Putamen (tissue), 1 donor: ENCODE data around the gene ATG4A.

ENCODE experiments used
- DNase-seq: peaks from one replicate; pipeline ENCODE4 v3.0.0-alpha.2; 2016; ENCODE audit warnings: low spot score

The ATG4A gene

DNA sequence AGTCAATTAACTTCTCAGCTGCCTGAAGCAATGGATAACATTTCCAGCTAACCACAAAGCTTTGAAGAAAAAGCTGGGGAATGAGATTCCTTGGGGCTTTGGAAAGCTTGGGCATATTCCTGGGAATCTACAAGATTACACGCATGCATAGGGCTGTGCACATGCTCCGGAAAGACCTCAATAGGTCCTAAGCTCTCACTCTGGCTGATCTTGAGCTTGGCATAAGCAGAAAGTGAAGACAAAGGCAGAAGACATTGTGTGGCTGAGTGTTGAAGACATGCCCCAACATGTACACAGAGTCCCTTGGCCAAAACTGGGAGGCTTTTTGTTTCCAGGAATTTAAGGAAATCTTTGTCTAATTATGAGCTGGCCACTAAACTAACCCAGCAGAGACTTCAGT is 31.2 kb downstream of the ATG4A start:
- DNase-seq = no peak

- DNase-seq = no peak
These were observed 32.2 kb downstream of the ATG4A start for GRCh38 chrX:108123591-108124366.

GRCh38 chrX:108126661-108127060 is 35.1 kb downstream of the ATG4A start:
- no peak for DNase-seq

GRCh38 chrX:108127152-108127551 is 35.6 kb downstream of the ATG4A start:
- DNase-seq = no peak

DNA sequence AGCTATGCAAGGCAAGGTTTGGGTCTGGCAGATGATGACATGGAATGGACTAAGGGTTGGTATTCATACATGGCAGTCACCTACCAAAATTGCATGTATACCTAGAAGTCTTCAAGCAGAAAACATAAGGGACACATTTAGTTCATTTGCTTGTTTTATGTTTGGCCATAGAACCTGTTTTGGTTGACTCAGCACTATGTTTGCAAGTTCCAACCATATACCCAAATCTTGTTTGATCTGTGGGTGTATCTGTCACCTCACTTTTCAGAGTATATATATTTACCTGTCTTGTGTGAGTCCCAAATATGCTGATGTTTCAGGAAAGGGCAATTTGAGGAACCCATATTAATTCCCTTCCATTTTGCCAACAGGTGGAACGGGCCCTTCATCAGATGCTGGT is 39.3 kb downstream of the ATG4A start:
- DNase-seq = no peak

GRCh38 chrX:108131471-108131870 is 39.9 kb downstream of the ATG4A start:
- no peak for DNase-seq

GRCh38 chrX:108132034-108132433 is 40.5 kb downstream of the ATG4A start:
- no peak for DNase-seq

DNA sequence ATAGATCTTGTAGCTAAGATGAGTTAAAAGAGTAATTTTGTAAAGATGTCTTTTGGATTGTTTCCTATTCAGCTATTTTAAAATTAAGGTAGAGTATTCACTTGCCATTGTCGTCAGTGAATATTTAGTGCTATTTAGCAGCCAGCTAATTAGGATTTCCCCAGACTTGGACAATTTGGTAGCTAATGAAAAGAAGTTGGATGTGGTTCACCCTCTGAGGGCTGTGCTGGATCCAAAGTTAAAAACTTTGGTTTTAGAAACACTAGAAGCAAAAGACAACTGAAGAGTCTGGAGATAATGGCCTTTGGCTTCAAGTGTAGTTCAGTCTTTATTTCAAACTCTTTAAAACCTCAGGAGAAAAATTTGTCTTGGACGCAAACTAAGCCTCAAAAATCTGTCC is 41.3 kb downstream of the ATG4A start:
- no peak for DNase-seq

DNA sequence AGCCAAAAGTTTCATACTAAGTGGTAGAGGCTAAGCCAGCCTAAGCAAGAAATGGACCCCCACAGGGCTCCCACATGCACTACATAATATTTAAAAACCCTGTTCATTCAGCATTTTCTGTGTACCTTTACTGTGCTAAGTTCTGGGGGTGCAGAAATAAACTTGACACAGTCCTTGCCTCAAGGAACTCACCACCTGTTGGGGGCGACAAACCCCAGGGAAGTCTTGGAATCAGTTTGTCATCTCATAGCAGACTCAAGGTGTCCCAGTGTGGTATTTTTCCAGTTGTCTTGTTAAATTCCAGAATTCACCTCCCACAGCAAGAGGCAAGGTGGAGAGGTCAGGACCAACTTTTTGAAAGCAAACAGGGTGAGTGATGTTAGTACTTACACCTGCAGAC is 43.1 kb downstream of the ATG4A start:
- no peak for DNase-seq

GRCh38 chrX:108138814-108139702 is 47.5 kb downstream of the ATG4A start:
- DNase-seq = no peak

- no peak for DNase-seq
These were observed 56.9 kb downstream of the ATG4A start for GRCh38 chrX:108148524-108148923.

DNA sequence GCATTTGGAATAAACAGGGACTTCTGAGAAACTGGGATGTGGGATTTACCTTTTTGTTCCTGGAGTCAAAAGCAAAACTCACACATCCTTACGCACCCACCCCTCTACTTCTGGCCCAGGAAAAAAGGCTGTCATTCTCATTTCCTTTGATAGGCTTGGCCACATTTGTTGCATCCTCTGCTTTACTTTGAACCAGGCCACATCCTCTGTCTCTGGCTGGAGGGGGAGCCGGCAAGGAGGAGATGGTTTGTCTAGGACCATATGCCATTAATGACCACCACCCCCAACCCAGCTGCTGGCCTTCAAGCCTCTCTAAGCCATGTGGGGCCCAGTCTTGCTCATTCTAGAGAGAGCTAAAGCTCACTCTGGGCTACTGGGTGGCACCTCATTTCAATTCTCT is 64.5 kb downstream of the ATG4A start:
- no peak for DNase-seq

GRCh38 chrX:108156934-108157466 is 65.4 kb downstream of the ATG4A start:
- DNase-seq = no peak

DNA sequence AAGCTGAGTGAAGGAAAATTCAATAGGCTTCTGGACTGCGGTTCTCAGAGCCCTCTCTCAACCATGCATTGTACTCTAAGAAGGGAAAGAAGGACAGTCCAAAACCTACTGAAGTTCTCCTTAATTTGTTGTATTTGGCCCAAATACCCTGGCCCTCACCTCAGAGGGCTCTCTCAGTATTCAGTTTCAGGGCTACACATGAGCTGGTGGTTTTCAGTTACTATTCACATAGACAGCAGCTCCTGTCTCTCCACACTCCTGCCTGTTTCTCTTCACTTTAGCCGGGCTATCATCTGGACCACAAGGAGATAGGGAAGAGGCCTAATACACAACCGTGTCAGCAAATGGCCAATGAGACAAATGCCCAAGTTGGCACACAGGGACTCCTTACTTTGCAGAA is 66.0 kb downstream of the ATG4A start:
- no peak for DNase-seq

DNA sequence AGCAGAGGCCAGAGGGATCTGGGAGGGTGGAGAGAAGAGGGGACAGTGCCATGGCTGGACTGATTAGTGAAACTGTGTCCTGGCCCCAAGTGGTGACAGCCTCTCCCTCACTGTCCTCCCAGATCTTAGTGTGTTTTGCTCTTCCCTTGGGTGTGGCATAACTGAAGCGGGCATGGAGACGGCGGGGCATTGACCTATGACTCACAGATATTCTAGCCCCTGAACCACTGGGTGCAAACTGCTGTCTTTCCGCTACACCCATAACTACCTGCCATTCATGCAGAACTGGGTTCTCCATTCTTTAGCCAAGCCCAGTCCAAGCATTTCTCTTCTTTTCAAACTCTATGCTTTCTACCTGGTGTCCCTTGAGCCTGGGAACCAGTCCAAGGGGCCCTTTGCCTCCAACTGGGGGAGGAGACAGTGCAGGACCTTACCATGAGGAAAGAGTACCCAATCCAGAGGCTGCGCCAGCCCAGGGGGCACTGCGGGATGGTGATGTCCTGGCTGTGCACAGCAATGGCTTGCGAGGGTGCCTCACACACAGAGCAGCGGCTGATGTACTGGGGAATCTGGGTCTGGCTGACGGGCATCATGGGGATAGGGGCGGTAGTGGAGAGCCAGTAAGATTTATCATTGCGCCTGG is 67.6 kb downstream of the ATG4A start:
- no peak for DNase-seq

- DNase-seq = no peak
These were observed 68.7 kb downstream of the ATG4A start for GRCh38 chrX:108160309-108160708.

DNA sequence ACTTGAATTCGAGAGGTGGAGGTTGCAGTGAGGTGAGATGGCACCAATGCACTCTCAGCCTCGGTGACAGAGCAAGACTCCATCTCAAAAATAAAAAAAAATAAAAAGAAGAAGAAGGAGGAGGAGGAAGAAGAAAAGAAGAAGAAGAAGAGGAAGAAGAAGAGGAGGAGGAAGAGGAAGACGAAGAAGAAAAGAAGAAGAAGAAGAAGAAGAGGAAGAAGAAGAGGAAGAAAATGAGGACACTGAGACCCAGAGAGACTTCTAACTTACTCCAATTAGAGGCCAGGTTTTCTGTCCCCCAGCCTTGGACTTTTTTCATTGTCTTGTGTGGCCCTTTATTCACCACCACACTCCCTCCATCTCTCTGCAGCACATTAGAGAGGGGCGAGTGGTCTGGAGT is 70.7 kb downstream of the ATG4A start:
- no peak for DNase-seq

GRCh38 chrX:108163333-108164082 is 71.9 kb downstream of the ATG4A start:
- DNase-seq = no peak

DNA sequence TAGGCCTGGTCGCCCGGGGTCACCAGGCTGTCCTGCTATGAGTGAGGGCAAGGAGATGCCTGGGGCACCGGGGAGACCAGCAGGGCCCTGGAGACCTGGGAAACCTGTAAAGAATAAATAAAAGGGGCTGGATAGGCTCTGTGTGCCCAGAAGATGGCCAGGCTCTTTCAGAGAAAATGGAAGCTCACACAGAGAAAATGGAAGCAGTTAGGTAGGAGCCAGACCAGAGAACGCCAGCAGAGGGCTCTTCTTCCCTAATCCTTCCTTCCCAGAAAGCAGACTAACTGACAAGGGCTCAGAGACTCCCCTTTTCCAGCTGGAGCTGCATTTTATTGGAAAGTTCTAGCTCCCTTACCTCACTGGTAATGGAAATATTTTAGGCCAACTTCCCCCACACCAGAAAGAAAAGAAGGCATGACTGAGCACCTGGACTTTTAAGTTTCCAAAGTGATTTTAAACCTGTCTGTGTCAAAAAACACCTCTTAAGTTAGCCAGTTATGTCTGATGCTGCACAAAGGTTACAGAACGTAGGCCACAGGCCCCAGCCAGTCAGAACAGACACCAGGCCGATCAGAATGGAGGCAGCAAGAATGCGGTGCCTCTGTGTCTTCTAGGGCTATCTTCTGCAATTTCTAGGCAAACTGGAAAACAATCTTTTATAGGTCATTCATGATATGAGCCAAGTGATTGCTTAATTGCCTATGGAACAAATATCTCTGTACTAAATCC is 74.0 kb downstream of the ATG4A start:
- DNase-seq = no peak

- no peak for DNase-seq
These were observed 75.8 kb downstream of the ATG4A start for GRCh38 chrX:108167211-108167872.
